ENCODE measurements around the gene PAQR5. TPM values are rescaled to one million over a fixed set of nuclear protein-coding genes. Genes with fewer than 3 reads are reported as not detected.

Gene PAQR5
- total RNA-seq, 1 donor from 2014 or later, result 0.53 TPM

DNA sequence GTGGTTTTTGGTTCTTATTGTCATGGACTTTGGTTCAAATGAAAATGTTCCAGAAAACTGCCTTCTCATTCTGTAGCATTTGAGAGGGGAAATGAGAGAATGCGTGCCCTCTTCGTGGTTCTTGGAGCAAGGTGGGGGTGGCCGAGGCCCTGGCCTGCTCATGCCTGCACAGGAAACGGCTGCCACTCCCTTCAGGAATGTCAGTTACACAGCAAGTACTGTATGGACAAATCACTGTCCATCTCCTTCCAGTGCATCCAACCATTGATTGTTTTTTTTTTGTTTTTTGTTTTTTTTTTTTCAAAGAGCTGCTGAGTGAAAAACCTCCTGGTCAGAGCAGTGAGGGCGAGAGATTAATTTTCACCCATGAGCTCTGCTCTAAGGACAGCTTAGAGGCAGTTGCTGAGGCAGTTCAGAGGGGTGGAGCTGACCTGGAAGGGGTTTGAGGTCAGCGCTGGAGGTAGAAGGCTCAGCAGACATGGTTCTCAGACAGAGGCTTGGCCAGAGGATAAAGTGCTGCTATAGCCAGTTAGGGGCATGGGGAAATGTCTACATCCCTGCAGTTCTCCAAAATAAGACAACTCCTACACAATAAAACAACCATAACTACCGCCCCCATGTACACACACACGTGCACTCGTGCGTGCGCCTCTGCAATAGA is 95.2 kb downstream of the PAQR5 start:
- Histone ChIP-seq H3K36me3 (ENCODE audit: control insufficient read depth, insufficient read depth, low read length) (no peaks in the 10 kb centered on the region), H3K4me3 (ENCODE audit: low read depth, low read length) (no peak overlapping the region), H3K27me3 (ENCODE audit: control insufficient read depth, insufficient read depth, low read length) (no peaks in the 10 kb centered on the region)
- TF ChIP-seq, protein P1, sequence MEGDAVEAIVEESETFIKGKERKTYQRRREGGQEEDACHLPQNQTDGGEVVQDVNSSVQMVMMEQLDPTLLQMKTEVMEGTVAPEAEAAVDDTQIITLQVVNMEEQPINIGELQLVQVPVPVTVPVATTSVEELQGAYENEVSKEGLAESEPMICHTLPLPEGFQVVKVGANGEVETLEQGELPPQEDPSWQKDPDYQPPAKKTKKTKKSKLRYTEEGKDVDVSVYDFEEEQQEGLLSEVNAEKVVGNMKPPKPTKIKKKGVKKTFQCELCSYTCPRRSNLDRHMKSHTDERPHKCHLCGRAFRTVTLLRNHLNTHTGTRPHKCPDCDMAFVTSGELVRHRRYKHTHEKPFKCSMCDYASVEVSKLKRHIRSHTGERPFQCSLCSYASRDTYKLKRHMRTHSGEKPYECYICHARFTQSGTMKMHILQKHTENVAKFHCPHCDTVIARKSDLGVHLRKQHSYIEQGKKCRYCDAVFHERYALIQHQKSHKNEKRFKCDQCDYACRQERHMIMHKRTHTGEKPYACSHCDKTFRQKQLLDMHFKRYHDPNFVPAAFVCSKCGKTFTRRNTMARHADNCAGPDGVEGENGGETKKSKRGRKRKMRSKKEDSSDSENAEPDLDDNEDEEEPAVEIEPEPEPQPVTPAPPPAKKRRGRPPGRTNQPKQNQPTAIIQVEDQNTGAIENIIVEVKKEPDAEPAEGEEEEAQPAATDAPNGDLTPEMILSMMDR (IDR thresholded peaks at IDR 0.05; ENCODE audit: insufficient read depth, low read length, severe bottlenecking), result no peak
- DNase-seq (ENCODE audit: low read depth), result peak; percentile 64
- peak; percentile 91 for FAIRE-seq

DNA sequence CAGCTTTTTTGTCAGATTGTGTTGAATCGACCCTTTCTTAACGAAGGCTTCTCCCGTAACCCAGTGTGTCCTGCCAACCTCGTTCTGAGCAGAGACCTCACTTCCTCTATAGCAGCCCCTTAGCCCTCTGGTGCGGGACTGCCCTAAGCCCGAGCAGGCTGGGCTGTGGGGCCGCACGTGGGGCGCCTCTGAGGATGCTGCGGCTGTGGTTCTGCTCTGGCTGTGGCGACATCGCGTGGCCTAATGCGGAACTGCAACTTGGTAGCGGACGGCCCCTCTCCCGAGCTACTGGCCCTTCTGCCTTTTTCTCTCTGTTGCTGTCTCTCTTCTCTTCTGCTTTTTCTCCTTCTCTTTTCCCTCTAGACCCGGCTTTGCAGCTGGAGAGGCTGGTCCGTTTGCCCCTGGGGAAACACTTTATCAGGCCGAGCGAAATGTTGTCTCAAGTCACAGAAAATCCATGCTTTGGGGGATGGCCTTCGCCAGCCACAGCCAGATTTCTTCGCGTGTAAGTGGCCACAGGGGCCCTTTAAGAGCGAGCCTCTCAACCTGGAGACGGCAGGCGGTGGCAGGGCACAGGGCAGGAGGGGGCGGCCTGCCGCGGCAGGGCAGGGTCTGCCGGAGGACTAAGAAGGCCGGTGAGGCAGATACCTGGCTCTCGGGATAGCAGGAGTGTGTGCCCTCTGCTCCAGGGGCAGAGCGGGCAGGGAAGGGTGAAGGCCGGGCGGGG is 96.0 kb downstream of the PAQR5 start:
- FAIRE-seq (no peak), DNase-seq (ENCODE audit: low read depth) (peak; percentile 33)
- TF ChIP-seq, protein P1 (IDR thresholded peaks at IDR 0.05; ENCODE audit: insufficient read depth, low read length, severe bottlenecking), result peak; percentile 97
- Histone ChIP-seq H3K4me3 (ENCODE audit: low read depth, low read length) (no peak overlapping the region), H3K36me3 (ENCODE audit: control insufficient read depth, insufficient read depth, low read length) (no peaks in the 10 kb centered on the region), H3K27me3 (ENCODE audit: control insufficient read depth, insufficient read depth, low read length) (no peaks in the 10 kb centered on the region)

DNA sequence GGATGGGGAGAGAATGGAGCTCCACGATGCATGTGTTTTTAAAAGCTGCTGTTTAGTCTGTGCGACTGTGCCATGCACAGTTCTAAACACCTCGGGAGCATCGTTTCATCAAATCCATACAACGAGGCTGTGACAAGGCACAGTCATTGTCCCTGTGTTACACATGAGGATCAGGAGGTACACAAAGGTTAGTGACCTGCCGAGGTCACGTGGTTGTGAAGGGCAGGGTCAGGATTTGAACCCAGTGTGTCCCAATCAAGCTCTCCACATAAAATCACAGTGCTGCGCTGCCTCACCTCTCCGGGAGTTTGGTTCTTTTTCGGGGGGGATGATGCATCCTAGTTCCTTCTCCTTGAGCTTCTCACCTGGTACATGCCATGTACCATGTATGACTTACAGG is 96.7 kb downstream of the PAQR5 start:
- TF ChIP-seq, protein P1 (IDR thresholded peaks at IDR 0.05; ENCODE audit: insufficient read depth, low read length, severe bottlenecking), result no peak
- FAIRE-seq (no peak), DNase-seq (ENCODE audit: low read depth) (no peak)
- Histone ChIP-seq H3K27me3 (ENCODE audit: control insufficient read depth, insufficient read depth, low read length) (no peaks in the 10 kb centered on the region), H3K36me3 (ENCODE audit: control insufficient read depth, insufficient read depth, low read length) (no peaks in the 10 kb centered on the region), H3K4me3 (ENCODE audit: low read depth, low read length) (no peak overlapping the region)

DNA sequence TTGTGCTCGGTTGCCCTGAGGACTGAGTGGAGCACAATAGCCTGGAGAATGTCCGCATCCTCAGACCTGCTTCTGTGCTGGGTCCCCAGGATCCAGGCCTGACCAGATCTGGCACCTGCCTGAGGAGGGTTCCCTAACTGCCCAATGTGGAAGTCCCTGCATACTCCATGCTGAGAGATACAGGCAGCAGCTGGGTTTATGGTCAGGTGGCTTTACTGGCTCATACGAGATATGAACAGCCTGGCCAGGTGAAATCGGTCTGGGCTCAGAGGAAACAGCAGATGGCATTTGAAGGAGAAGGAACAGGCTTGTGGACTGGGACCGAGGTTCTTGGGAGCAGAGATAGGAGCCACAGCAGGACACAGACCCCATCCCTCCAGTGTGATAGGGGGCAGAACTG is 97.3 kb downstream of the PAQR5 start:
- H3K27me3 ChIP-seq (ENCODE audit: control insufficient read depth, insufficient read depth, low read length), result no peaks in the 10 kb centered on the region
- no peak overlapping the region for H3K4me3 ChIP-seq (ENCODE audit: low read depth, low read length)
- TF ChIP-seq, protein P1 (IDR thresholded peaks at IDR 0.05; ENCODE audit: insufficient read depth, low read length, severe bottlenecking), result no peak
- FAIRE-seq (no peak), DNase-seq (ENCODE audit: low read depth) (no peak)
- no peaks in the 10 kb centered on the region for H3K36me3 ChIP-seq (ENCODE audit: control insufficient read depth, insufficient read depth, low read length)

DNA sequence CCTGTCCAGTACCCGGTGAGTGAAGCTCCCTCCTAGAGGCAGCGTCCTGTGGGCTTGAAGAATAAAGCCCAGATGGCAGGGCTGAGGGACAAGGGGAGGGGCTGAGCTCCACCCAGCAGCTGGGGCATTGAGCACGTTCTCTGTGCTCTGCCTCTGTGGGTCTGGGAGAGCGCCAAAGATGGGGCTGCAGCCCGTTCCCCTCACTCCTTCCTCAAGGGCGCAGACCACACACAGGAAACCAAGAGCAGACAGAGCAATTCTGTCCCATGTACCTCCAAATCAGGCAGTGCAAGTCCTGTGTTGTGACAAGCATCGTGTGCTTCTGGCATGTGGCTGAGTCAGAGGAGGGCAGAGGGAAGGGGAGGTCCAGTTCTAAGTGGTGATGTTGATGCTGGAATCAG is 99.8 kb downstream of the PAQR5 start:
- H3K27me3 ChIP-seq (ENCODE audit: control insufficient read depth, insufficient read depth, low read length), result no peaks in the 10 kb centered on the region
- FAIRE-seq (peak; percentile 50), DNase-seq (ENCODE audit: low read depth) (peak; percentile 43)
- H3K36me3 ChIP-seq (ENCODE audit: control insufficient read depth, insufficient read depth, low read length), result no peaks in the 10 kb centered on the region
- H3K4me3 ChIP-seq (ENCODE audit: low read depth, low read length), result no peak overlapping the region
- TF ChIP-seq, protein P1 (IDR thresholded peaks at IDR 0.05; ENCODE audit: insufficient read depth, low read length, severe bottlenecking), result no peak

Data from bronchial epithelial cell (primary cell).